Uterus (tissue), 4 donors: Measurements from ENCODE around the gene CCNY. TPM values are rescaled to one million over a fixed set of nuclear protein-coding genes. Genes with fewer than 3 reads are reported as not detected.

Experiments
- DNase-seq, 2 donors: peaks; one replicate each; pipeline ENCODE4 v3.0.0-alpha.2; 2019 to 2020
- H3K27ac ChIP-seq, 2 donors: fragments of 200-600 bp; sonication (generic); 1 replicate in 1 of 2; 2 replicates in 1 of 2; pipeline ENCODE4 v1.5.1; 2016 to 2018
- H3K27me3 ChIP-seq, 2 donors: fragments of 200-600 bp; sonication (generic); one replicate each; pipeline ENCODE4 v1.5.1; 2018 to 2019; ENCODE audit warnings: control low read depth in 1 of 2
- H3K36me3 ChIP-seq, 2 donors: fragments of 200-600 bp; sonication (generic); one replicate each; pipeline ENCODE4 v1.5.1; 2019; ENCODE audit warnings: control low read depth in 1 of 2
- H3K4me1 ChIP-seq, 2 donors: fragments of 200-600 bp; sonication (generic); one replicate each; pipeline ENCODE4 v1.5.1; 2018 to 2019; ENCODE audit warnings: control low read depth in 1 of 2
- H3K4me3 ChIP-seq, 2 donors: fragments of 200-600 bp; sonication (generic); 1 replicate in 1 of 2; 2 replicates in 1 of 2; pipeline ENCODE4 v1.5.1; 2018 to 2019; ENCODE audit warnings: mild to moderate bottlenecking in 1 of 2
- H3K9me3 ChIP-seq, 2 donors: fragments of 200-600 bp; sonication (generic); one replicate each; pipeline ENCODE4 v1.5.1; 2019; ENCODE audit warnings: control low read depth in 1 of 2
- POLR2A ChIP-seq, 2 donors: fragments of 450-650 bp; IDR thresholded peaks; one replicate each; pipeline ENCODE4 v1.6.1; 2016; ENCODE audit warnings: antibody characterized with exemption in 2 of 2, mild to moderate bottlenecking in 1 of 2, moderate library complexity in 1 of 2
- intact Hi-C: fragments of 100-400 bp; cut with DNase I; formaldehyde crosslinking; loops from one replicate; pipeline ENCODE4 v1.15.1; 2023; ENCODE audit warnings: low total_unique reads
- total RNA-seq, 4 donors: library from RNA; depleted of rRNA in 3 of 4; stranded (reverse); fragments of >200 nt in 3 of 4; gene quantifications; one replicate each; pipeline versions ENCODE4 v1.1.0 to v1.2.4, GENCODE V29; 2014 to 2023
- TF ChIP-seq, protein P1 (sequence below), 4 experiments: fragments of 200-600 bp in 2 of 4; fragments of 450-650 bp in 2 of 4; sonication (generic) in 2 of 4; IDR thresholded peaks; one replicate each; pipeline ENCODE4 v1.5.1; 2016 to 2019; ENCODE audit warnings: antibody characterized with exemption in 4 of 4, mild to moderate bottlenecking in 2 of 4, moderate library complexity in 1 of 4
- donor health status: DM: yes; HTN: yes; CAD: no.

Gene CCNY
- total RNA-seq, 4 donors from 2014 or later, result 28.2 to 79.2 (median 46.2) TPM

DNA sequence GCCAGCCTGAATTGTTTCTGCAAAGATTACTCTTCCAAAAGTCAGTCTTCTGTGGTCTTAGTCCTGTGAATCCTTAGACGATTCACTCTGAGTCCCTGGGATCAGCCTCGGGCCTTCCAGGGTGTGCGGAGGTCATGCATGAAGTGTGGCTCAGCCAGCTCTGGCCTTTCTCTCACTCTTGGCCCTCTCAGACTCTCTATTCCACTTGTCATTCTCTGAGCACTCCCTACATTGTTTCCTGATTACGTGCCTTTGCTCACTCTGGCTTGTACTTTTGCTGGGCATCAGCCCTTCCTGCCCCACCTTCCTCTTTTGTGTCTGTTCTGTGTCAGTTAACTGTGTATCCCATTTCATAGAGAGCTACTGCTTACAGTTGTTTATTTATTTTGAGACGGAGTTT is 36.0 kb downstream of the CCNY start:
- Histone ChIP-seq H3K27me3 (no peaks in the 10 kb centered on the region), H3K36me3 (no peaks in the 10 kb centered on the region), H3K27ac (peak overlapping the region; percentile 84 to 94), H3K4me1 (peaks cover 14 to 19% of the 10 kb centered on the region in 2 donors), H3K4me3 (no peak overlapping the region), H3K9me3 (no peaks in the 10 kb centered on the region)
- intact Hi-C loops, result no loop called here
- DNase-seq, result peak; percentile 50 to 78
- peak in 1 of 2 donors; percentile 15 for TF ChIP-seq POLR2A (IDR thresholded peaks at IDR 0.05)
- TF ChIP-seq, protein P1, sequence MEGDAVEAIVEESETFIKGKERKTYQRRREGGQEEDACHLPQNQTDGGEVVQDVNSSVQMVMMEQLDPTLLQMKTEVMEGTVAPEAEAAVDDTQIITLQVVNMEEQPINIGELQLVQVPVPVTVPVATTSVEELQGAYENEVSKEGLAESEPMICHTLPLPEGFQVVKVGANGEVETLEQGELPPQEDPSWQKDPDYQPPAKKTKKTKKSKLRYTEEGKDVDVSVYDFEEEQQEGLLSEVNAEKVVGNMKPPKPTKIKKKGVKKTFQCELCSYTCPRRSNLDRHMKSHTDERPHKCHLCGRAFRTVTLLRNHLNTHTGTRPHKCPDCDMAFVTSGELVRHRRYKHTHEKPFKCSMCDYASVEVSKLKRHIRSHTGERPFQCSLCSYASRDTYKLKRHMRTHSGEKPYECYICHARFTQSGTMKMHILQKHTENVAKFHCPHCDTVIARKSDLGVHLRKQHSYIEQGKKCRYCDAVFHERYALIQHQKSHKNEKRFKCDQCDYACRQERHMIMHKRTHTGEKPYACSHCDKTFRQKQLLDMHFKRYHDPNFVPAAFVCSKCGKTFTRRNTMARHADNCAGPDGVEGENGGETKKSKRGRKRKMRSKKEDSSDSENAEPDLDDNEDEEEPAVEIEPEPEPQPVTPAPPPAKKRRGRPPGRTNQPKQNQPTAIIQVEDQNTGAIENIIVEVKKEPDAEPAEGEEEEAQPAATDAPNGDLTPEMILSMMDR (IDR thresholded peaks at IDR 0.05), result no peak

DNA sequence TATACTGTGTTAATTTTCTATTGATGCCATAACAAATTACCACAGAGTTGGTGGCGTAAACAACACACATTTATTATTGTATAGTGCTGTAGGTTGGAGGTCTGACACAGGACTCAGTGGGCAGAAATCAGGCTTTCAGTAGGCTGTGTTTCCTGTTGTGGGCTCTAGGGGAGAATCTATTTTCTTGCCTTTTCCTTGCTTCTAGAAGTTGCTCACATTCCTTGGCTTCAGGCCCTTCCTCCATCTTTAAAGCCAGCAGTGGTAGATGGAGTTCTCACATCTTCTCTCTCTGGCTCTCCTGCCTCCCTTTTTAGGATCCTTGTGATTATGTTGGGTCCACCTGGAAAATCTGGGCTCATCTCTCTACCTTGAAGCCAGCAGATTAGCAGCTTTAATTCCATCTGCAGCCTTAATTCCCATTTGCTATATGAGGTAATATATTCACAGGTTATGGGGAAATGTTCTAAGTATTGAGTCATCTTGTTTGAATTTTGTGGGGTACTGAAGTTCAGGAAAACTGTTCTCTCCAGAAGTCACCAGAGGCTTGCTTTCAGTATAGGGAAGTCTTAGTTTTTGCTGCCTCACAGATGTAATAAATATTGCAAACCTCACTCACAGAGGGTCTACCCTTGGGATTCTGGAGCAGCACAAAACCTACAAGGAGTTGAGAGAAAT is 38.9 kb downstream of the CCNY start:
- H3K4me1 ChIP-seq, result peaks cover 6 to 23% of the 10 kb centered on the region in 2 donors
- H3K36me3 ChIP-seq, result no peaks in the 10 kb centered on the region
- DNase-seq, result no peak
- H3K27me3 ChIP-seq, result no peaks in the 10 kb centered on the region
- TF ChIP-seq POLR2A (IDR thresholded peaks at IDR 0.05), result no peak
- TF ChIP-seq, protein P1 (IDR thresholded peaks at IDR 0.05), result no peak
- H3K4me3 ChIP-seq, result no peak overlapping the region
- no peaks in the 10 kb centered on the region for H3K9me3 ChIP-seq
- intact Hi-C loops, result no loop called here
- peak overlapping the region in 1 of 2 donors; percentile 94 for H3K27ac ChIP-seq

DNA sequence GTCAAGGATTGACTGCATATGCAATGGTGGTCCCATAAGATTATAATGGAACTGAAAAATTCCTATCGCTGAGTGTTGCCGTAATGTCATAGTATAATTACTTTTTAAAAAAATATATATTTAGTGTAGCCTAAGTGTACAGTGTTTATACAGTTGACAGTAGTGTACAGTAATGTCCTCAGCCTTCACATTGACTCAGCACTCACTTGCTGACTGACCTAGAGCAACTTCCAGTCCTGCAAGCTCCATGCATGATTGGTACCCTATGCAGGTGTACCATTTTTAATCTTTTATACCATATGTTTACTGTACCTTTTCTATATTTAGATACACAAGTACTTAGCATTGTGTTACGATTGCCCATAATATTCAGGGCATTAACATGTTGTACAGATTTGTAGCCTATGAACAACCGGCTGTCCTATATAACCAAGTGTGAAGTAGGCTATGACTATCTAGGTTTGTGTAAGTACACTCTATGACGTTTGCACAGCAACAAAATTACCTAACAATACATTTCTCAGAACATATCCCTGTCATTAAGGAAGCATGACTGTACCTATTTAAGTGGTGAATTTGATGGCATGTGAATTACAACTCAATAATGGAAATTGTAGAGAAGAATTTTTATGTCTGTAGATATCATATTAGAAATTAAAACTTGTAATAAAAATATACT is 40.9 kb downstream of the CCNY start:
- Histone ChIP-seq H3K36me3 (no peaks in the 10 kb centered on the region), H3K27ac (no peak overlapping the region), H3K4me1 (peaks cover under 1 to 16% of the 10 kb centered on the region in 2 donors), H3K27me3 (no peaks in the 10 kb centered on the region), H3K4me3 (no peak overlapping the region), H3K9me3 (no peaks in the 10 kb centered on the region)
- DNase-seq, result no peak
- TF ChIP-seq POLR2A (IDR thresholded peaks at IDR 0.05), result no peak
- TF ChIP-seq, protein P1 (IDR thresholded peaks at IDR 0.05), result no peak
- intact Hi-C loops, result no loop called here

DNA sequence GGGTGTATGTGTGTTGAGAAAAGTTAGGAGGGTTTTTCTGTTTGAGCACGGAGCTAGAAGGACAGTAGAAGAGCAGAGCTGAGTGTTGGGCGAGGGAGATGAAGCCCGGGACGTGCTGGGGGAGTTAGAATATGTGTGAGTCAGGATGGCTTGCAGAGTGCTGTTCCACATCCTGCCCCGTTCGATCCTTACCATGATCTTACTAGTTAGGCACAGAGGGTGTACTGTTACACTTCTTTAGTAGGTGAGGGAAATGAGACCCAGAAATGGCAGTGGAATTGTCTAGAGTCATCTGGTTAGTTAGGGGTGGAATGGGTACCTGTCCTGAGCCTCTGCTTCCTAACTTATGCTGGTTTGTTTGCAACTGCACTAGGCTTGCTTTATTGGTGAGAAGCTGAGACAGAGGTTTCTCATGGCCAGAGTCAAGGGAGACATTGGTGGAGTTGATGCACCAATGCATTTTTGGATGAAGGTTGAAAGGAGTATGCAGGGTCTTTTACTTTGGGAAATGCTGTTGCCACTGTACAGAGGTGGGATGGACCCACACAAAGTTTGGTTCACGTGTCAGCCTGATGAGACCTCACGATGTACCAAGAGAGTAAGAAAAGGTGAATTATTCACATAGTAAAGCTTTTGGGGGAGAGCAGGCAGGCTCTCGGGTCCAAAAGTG is 42.4 kb downstream of the CCNY start:
- H3K4me3 ChIP-seq, result no peak overlapping the region
- peaks cover 0 to 14% of the 10 kb centered on the region in 2 donors for H3K4me1 ChIP-seq
- DNase-seq, result no peak
- TF ChIP-seq, protein P1 (IDR thresholded peaks at IDR 0.05), result no peak
- no peak for TF ChIP-seq POLR2A (IDR thresholded peaks at IDR 0.05)
- H3K9me3 ChIP-seq, result no peaks in the 10 kb centered on the region
- no peaks in the 10 kb centered on the region for H3K36me3 ChIP-seq
- intact Hi-C loops, result no loop called here
- H3K27me3 ChIP-seq, result no peaks in the 10 kb centered on the region
- peak overlapping the region; percentile 56 to 73 for H3K27ac ChIP-seq
